ENCODE data around the gene ASIC5.

DNA sequence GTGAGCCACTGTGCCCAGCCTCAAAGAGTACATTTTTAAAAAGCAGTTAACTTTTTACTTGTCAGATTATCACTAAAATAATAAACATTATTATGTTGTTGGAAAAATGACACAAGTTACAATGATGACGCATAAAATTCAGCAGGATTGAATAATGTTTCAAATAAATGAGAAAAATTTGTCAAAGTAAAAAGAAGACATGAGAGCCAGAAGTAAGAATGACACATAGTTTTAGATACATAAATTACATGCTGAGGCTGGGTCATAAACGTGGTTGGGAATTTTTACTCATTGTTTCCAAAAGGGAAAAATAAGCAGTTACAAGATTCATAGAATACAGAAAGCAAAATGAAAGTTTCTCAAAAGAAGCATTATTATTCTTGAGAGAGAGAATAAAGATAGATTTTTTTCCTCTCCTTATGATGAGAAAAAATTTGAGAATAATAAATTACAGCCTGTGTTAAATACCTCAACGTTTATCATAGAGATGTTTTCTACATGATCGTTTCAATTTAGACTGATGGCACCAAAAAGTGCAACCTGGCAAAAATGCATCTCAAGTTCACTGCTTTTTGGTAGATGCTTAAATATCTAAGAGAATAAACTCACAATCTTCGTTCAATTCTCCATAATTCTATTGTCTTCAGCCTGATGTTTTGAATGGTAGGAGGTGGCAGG is 66.8 kb downstream of the ASIC5 start:
- TF ChIP-seq, protein P1, sequence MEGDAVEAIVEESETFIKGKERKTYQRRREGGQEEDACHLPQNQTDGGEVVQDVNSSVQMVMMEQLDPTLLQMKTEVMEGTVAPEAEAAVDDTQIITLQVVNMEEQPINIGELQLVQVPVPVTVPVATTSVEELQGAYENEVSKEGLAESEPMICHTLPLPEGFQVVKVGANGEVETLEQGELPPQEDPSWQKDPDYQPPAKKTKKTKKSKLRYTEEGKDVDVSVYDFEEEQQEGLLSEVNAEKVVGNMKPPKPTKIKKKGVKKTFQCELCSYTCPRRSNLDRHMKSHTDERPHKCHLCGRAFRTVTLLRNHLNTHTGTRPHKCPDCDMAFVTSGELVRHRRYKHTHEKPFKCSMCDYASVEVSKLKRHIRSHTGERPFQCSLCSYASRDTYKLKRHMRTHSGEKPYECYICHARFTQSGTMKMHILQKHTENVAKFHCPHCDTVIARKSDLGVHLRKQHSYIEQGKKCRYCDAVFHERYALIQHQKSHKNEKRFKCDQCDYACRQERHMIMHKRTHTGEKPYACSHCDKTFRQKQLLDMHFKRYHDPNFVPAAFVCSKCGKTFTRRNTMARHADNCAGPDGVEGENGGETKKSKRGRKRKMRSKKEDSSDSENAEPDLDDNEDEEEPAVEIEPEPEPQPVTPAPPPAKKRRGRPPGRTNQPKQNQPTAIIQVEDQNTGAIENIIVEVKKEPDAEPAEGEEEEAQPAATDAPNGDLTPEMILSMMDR (IDR thresholded peaks at IDR 0.05; ENCODE audit: insufficient read depth, low read length, poor library complexity, severe bottlenecking), result no peak
- no peak for TF ChIP-seq EZH2phosphoT487 (conservative IDR thresholded peaks at IDR 0.05; ENCODE audit: low read length)

Data from SU-DHL-6 (cell line).